Fibroblast of peridontal ligament (primary cell): ENCODE results near the gene CTDSP2.
"Not testable (repeated sequence)": the region's sequence is repeated elsewhere in the genome, so short reads cannot be mapped to it uniquely, and the experiment has no call there.

Experiments used
- DNase-seq: peaks from one replicate; pipeline ENCODE4 v3.0.0-alpha.2; 2010; ENCODE audit errors: extremely low read depth

The CTDSP2 gene

DNA sequence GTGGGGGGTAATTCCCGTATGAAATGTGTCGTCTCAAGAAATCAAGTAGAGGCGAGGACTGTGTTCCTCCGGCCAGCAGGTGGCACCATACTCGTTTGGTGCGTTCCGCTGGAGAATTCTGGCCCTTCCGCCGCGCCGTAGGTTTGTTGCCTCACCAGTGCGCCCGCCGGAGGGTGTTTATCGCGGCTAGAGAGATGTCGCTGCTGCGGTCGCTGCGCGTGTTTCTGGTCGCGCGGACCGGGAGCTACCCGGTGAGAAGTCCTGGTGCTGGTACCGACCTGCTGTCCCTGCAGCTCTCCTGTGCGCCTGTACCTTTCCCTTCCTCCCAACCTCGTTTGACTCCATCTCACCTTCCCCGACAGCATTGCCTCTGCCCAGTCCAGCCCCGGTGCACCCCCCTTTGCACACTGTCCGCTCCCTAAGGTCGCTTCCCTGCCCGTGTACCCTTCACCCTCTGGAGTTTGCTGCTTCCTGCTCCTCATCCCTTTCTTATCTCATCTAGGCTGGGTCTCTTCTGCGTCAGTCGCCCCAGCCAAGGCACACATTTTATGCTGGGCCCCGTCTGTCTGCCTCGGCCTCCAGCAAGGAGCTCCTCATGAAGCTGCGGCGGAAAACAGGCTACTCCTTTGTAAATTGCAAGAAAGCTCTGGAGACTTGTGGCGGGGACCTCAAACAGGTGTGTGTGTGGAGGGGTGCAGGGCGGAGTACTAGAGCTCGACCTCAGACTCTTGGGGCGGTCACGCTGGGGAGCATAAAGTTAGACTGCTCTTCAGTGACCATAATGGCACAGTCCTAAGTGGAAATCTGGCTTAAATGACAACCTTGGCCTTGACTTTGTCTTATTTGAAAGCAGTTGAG, 63.7 kb downstream of the CTDSP2 start, which contains the start of gene TSFM:
Gene TSFM, plus strand, starts transcription at position 180 of the 858 bp plus-strand sequence. Its CDS starts 15 bp downstream, at position 195.
- peak; percentile 93 for DNase-seq

DNA sequence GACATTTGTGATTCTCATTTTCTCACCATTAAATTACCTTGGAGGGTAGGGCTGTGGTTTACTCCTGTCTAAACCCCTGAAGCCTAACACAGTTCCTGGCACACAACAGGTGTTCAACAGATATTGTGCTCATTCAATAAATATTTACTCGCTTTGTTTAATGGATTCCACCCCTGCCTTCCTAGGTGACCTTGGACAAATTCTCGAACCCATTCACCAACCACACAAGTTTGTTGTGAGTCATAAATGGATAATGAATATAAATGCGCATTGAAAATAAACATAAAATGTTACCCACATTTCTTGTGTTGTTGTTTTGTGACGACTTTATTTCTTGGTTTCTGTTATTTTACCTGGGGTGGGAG, 64.3 kb downstream of the CTDSP2 start:
- no peak for DNase-seq

DNA sequence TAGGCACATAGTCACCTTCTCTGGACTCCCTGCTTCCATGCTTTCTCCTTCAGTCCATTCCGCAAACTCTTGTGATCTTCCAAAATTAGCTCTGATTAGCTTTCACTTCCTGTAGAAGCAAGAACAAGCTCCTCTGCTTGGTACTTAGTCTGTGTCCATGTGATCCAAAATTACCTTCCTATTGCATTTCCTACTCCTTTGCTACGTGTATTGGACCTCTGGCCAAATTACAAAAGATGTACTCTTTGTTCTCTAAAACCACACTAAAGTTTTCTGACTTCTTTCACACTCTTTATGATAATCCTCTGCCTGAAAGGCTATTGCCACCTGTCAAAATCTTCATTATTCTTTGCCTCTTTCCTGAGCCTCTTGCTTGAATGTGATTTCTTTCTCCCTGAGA, 64.7 kb downstream of the CTDSP2 start:
- DNase-seq, result no peak

DNA sequence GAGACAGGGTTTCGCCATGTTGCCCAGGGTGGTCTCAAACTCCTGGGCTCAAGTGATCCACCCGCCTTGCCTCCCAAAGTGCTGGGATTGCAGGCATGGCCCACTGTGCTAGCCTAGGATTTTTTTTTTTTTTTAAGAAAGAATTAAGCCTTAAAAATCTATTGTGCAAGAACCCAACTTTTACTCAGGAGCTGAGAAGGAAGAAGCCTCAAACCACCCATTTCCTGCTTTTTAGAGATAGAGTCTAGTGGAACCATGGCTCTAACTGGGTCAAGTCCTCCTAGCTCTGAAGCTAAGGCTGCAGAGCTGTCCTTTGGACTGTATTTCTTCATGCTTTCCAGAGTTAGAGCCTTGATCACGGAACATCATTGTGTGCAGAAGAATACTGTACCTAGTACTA, 65.3 kb downstream of the CTDSP2 start:
- DNase-seq, result no peak

DNA sequence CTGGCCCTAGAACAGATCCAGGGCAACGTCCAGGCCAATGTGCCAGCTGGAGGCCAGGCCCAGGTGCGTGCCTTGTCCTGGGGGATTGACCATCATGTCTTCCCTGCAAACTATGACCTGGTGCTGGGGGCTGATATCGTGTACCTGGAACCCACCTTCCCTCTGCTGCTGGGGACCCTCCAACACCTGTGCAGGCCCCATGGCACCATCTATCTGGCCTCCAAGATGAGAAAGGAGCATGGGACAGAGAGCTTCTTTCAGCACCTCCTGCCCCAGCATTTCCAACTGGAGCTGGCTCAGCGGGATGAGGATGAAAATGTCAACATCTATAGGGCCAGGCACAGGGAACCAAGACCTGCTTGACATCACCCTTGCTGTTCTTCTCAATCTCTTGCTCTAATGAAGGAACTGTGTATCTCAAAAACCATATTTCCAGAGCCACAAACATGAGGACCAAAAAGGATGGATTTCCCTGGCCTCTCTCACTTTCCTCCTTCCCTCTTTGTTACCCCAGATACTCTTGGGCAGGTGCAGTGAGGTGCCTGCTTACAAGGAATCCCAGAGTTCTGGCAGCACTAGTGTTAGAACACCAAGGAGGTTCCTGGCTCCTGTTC, 66.1 kb downstream of the CTDSP2 start:
- DNase-seq, result no peak

DNA sequence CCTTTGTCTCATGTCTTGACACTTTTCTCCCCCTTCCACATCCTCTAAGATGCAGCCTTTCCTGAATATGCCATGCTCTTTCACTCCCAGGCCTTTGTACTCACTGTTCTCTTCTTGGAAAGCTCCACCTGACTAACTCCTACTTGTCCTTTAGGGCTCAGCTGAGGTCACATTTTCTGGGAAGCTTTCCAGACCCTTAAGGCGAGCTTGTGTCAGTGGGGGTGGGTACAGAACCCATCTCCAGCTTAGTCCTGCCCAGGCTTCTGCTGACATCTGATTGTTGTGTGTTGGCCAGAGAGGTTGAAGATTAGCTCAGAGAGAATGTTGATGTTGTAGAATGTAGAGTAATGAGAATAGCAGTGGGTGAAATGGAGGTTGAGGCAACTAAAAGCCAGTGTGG, 66.8 kb downstream of the CTDSP2 start:
- DNase-seq, result no peak

DNA sequence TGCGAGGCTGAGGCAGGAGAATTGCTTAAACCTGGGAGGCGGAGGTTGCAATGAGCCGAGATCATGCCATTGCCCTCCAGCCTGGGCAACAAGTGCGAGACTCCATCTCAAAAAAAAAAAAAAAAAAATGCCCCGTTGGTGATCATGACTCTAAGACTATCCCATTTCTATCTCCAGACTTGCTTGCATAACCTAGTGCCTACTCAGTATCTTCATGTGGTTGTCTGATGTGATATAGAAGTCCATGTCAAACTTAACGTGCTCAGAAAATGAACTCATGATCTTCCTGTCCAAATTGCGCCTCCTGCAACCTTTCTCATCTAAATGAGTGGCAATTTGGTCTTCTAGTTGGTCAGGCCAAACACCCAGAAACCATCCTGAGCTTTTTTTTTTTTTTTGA, 68.6 kb downstream of the CTDSP2 start:
- no peak for DNase-seq

DNA sequence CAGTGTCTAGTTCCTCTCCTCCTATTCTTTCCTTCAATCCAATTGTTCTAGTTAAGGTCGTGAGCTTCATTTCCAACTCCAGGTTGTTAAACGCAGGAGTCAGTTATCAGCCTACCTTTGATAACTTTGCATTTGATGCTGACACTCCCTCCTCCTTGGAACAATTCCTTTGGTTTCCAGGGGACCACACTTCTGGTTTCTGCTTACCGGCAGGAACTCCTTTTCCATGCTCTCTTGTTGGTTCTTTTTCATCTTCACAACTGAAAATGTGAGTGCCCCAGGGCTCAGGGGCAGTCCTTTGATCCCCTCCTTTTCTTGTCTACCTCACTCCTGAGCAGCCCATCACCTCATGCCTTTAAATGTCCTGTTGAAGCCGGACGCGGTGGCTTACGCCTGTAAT, 69.2 kb downstream of the CTDSP2 start:
- DNase-seq, result no peak

DNA sequence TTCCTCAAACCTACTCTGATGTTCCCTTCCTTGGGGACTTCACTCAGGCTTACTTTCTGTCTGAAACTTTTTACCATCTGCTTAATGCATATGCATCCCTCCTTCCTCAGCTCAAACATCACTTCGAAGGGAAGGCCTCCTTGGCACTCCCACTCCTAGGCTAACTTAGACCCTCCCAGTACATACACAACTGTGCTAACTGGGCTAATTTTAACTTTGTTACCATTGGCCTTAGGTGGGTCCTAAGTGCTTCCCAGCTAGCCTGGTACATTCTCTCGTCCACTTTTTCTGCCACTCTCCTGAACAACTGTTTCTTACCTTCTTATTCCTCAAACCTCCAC, 70.3 kb downstream of the CTDSP2 start:
- DNase-seq, result no peak

DNA sequence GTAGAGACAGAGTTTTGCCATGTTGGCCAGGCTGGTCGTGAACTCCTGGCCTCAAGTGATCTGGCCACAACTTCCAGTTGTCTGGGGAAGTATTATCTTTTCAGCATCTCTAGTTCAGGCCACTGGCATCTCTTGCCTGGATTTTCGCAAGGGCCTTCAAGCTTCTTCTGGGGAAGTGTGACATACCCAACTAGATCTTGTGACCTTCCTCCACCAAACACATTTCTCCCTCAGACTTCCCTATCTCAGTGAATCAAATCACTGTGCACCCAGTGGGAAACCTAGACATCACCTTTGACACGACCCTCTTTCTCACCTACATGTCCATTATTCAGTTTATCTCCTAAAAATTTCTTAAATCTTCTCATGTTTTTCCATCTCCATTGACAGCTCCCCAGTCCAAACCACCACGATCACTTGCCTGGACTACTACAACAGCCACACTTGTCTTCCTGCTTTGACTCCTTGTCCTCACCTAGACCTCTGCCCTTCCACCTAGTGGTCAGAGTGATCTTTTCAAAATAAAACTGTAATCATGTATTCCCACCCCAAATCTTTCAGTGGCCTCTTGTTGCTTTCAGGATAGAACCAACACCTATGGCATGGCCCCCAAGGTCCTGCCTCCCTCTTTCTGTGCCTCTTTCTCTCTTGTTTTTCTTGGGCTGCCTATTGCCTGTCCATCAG, 70.8 kb downstream of the CTDSP2 start:
- DNase-seq, result no peak

DNA sequence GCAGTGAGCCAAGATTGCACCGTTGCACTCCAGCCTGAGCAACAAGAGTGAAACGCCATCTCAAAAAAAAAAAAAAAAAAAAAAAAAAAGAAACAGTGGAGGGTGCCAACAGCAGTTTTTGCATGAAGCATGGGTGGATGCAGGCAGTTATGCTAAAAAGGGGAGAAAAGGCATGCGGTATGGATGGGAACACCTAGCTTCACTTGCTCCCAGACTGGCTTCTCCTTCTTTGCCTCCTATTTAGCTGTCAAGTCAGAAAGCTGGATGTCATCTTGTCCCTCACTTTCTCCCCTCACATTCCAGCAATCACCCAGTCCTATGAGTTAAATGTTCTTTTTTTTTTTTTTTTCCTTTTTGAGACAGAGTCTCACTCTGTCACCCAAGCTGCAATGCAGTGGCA, 71.5 kb downstream of the CTDSP2 start:
- no peak for DNase-seq

DNA sequence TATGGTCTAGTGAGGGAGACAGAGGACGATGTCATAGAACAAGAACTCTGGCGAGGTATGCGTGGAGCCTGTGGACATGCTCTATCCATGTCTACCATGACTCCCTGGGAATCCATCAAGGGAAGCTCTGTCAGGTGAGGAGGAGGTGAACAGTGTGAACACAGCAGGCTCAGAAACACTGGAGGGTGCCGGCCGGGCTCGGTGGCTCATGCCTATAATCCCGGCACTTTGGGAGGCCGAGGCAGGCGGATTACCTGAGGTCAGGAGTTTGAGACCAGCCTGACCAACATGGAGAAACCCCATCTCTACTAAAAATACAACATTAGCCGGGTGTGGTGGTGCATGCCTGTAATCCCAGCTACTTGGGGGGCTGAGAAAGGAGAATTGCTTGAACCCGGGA, 71.9 kb downstream of the CTDSP2 start:
- DNase-seq, result not testable (repeated sequence)

DNA sequence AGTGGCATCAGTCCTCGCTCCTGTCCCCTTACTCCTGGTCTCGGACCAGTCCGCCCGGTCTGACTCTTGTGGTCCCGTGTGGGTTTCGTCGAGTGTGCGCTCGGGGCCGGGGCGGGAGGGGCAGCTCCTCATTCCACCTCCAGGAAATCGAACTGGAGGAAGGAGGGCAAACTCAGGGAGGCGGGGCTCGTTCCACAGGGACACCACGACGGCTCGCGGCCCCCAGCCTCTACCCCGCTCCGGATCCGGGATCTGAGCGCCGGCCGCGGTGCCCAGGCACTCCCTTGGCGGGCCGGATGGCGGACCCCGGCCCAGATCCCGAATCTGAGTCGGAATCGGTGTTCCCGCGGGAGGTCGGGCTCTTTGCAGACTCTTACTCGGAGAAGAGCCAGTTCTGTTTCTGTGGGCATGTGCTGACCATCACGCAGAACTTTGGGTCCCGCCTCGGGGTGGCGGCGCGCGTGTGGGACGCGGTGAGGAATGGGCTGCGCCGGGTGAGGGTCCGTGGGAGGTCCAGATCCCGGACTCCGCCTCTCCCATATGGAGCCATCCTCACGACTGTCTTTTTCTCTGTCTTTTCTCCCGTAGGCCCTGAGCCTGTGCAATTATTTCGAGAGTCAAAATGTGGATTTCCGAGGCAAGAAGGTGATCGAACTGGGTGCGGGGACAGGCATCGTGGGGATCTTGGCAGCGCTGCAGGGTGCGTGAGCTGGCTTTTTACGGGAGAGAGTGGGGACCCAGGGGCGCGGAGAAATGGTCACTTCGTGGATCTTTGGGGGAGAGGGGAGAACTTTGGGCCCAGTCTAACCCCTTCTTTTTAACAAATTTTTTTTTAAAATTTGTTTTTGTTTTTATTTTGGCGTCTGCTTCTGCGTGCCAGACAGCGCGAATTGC, 73.9 kb downstream of the CTDSP2 start, which contains the start of gene EEF1AKMT3:
Gene EEF1AKMT3, plus strand, starts transcription at position 186 of the 894 bp plus-strand sequence. Its CDS starts 111 bp downstream, at position 297.
- DNase-seq, result no peak

DNA sequence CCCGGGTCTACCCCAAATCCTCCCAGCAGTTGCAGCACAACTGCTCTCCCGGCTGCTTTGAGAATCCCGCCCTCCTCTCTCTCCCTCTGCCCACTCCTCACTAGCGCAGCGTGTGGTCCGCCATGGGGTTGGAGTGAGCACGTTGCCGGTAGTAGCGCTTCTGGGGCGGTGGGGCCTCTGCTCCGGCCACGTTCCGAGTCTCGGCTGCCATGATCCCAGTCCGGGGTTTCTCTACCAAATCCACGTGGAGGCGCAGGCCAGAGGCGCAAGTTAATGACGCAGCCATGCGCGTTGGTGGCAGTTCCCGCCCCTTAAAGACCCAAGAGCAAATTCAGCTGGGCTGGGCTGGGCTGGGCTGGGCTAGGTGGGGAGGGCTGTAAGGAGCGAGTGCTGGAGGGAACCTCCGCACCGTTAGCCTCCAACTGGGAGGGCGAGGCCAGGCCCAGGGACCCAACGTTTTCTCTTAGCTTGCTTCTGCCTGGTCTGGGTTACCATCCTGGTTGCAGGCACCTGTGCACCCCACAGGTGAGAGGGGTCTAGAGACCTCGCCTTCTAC, 74.6 kb downstream of the CTDSP2 start, which contains the start of gene METTL1:
Gene METTL1, minus strand, starts transcription at position 233 of the 556 bp plus-strand sequence. Its CDS starts 22 bp downstream, at position 211.
- DNase-seq, result peak; percentile 97

DNA sequence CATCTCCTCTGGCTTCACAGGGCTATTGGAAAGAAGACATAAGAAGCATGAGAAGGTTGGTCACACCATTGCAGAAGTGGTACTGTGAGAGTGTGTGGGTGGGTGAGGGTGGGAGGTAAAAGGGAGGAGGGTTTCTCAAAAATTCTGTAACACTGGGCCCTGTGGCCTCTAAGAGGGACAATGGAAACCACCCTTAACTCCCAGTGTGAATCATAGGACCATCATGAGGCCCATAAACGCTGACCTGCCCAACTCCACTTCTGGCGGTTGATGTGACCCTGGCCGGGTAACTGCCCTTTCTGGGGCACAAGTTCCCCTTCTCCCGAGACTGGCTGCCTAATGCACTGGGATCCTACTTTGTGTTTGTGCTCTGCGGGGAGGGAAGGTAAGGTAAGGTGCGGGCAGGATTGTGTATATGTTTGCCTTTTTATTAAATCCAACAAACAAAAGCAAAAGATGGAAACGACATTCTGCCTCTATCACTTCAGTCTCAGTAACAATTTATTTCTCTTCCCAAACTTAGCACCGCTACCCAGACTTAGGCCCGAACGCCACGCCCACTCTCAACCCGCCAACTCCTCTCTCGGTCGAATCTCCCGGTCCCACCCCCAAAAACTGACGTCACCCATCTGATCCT, 75.2 kb downstream of the CTDSP2 start:
- peak; percentile 93 for DNase-seq

DNA sequence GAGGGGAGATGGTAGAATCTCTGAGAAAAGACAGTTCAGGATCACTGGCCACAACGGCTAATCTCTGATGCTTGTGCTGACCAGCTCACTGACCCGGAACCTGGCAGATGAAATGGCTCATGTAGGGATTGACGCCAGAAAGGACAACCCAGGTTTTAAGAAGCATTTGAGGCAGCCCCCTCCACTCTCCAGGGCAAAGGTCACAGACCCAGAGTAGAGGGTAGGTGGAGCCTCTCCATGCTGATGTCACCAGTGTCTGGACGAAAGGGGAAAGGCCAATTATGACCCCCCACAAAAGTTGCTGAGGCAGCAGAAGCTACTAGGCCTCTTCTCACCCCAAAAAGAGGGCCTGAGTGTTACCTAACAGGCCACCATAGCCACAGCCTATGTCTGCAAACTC, 75.8 kb downstream of the CTDSP2 start:
- DNase-seq, result no peak
